Lung (tissue), 12 donors: ENCODE measurements around the gene BET1L. TPM values are rescaled to one million over a fixed set of nuclear protein-coding genes. Genes with fewer than 3 reads are reported as not detected.

Experiments
- ATAC-seq: fragments of 200-7000 bp; cut with Tn5 transposase; one replicate; pipeline ENCODE4 v1.9.1; 2020; ENCODE audit warnings: moderate number of reproducible peaks; ENCODE audit not compliant: insufficient read depth, low FRiP score
- DNase-seq, 3 donors: peaks; one replicate each; pipeline ENCODE4 v3.0.0-alpha.2; 2013 to 2017
- H3K27ac ChIP-seq, 2 donors: one replicate each; pipeline ENCODE4 v1.5.1; 2013; ENCODE audit warnings: mild to moderate bottlenecking in 2 of 2, moderate library complexity in 2 of 2, control low read depth in 1 of 2, inconsistent platforms in 1 of 2, low read depth in 1 of 2, low read length in 1 of 2
- H3K27me3 ChIP-seq, 3 donors: one replicate each; pipeline ENCODE4 v1.5.1; 2013; ENCODE audit warnings: low read length in 2 of 3; ENCODE audit not compliant: control insufficient read depth in 3 of 3, insufficient read depth in 3 of 3
- H3K36me3 ChIP-seq, 4 donors: one replicate each; pipeline ENCODE4 v1.5.1; 2013; ENCODE audit warnings: low read length in 4 of 4, mild to moderate bottlenecking in 1 of 4, moderate library complexity in 1 of 4; ENCODE audit not compliant: control insufficient read depth in 4 of 4, insufficient read depth in 4 of 4
- H3K4me1 ChIP-seq, 5 donors: one replicate each; pipeline ENCODE4 v1.5.1; 2013; ENCODE audit warnings: low read length in 5 of 5, mild to moderate bottlenecking in 2 of 5, moderate library complexity in 1 of 5; ENCODE audit not compliant: control insufficient read depth in 5 of 5, insufficient read depth in 5 of 5
- H3K4me3 ChIP-seq: one replicate; pipeline ENCODE4 v1.5.1; 2013; ENCODE audit warnings: mild to moderate bottlenecking, control low read depth, moderate library complexity
- H3K9ac ChIP-seq, 2 donors: one replicate each; pipeline ENCODE4 v1.5.1; 2013; ENCODE audit warnings: low read length in 2 of 2, control low read depth in 1 of 2; ENCODE audit not compliant: insufficient read depth in 1 of 2
- H3K9me3 ChIP-seq, 4 donors: one replicate each; pipeline ENCODE4 v1.5.1; 2013; ENCODE audit warnings: low read length in 3 of 4, mild to moderate bottlenecking in 1 of 4, moderate library complexity in 1 of 4; ENCODE audit not compliant: control insufficient read depth in 4 of 4, insufficient read depth in 3 of 4
- CTCF ChIP-seq: IDR thresholded peaks from 2 replicates; pipeline ENCODE4 v1.5.1; 2012; ENCODE audit warnings: mild to moderate bottlenecking; ENCODE audit errors: control extremely low read depth, extremely low read depth
- WGBS, 2 donors: extraction: QIAGEN DNeasy Blood & Tissue Kit; methylation state at CpG; one replicate each; pipeline ENCODE4 v1.1.7; 2013; 5-methylcytosine and 5-hydroxymethylcytosine counted together
- polyA plus RNA-seq, 2 donors: library from polyadenylated mRNA; stranded (reverse); fragments of 200-250 nt; gene quantifications; one replicate each; pipeline ENCODE4 v1.2.1, GENCODE V29; 2013
- total RNA-seq, 2 donors: library from RNA; depleted of rRNA in 1 of 2; stranded (reverse); fragments of >200 nt in 1 of 2; gene quantifications; one replicate each; pipeline ENCODE4 v1.2.1, GENCODE V29; 2014 to 2021
- donor health status: control.
- donor health status: control.
- donor health status: Bipolar disorder and iron deficiency.
- donor health status: healthy.
- donor health status: DM: yes; HTN: yes; CAD: no.

BET1L gene
- total and polyA plus RNA-seq, 4 donors = 29.7 to 58.7 (median 40.0) TPM

DNA sequence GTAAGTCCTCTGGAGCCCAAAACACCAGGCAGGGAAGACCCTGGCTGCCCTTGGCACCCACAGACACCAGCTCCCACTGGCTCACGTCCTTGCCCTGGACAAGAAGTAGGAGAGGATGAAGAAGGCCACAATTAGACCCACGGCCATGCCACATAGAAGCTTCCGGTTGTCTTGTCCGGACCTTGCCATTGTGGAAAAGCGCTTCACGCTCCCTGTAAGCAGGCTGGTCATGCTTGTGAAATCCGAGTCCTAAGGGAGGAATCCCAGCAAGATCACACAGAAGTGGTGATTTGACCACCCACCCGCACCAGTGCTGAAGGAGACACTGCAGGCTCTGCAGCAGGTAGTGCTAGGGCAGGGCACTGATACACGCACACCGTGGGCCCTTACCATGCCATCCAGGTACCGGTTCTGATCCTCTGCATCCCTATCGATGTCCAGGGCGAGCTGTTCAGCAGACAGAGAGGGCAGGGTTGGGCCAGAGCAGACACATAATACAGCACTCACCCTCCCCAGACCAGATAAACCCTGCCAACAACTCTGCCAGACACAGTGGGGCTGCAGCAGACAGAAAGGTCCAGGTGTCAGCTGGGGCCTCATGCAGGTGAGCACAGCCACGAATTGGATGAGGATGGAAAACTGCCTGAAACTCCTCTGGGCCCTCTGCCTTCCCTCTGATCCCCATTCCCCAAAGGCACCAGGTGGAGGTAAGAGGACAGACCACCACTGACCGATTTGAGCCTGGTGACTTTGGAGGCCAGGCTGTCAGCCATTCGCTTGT, 1.8 kb downstream of the BET1L start:
- H3K4me3 ChIP-seq = no peak overlapping the region
- no peaks in the 10 kb centered on the region for H3K9me3 ChIP-seq
- TF ChIP-seq CTCF = no peak
- peaks cover 0 to 28% (median 23%) of the 10 kb centered on the region in 4 donors for H3K36me3 ChIP-seq
- H3K9ac ChIP-seq = no peak overlapping the region
- peak overlapping the region in 1 of 2 donors; percentile 18 for H3K27ac ChIP-seq
- H3K4me1 ChIP-seq = peaks cover 0 to 25% (median 19%) of the 10 kb centered on the region in 5 donors
- DNase-seq (no peak), ATAC-seq (no peak)
- 92 to 96% methylated on average over 16 of the region's 16 CpGs for WGBS, 2 donors
- no peaks in the 10 kb centered on the region for H3K27me3 ChIP-seq

DNA sequence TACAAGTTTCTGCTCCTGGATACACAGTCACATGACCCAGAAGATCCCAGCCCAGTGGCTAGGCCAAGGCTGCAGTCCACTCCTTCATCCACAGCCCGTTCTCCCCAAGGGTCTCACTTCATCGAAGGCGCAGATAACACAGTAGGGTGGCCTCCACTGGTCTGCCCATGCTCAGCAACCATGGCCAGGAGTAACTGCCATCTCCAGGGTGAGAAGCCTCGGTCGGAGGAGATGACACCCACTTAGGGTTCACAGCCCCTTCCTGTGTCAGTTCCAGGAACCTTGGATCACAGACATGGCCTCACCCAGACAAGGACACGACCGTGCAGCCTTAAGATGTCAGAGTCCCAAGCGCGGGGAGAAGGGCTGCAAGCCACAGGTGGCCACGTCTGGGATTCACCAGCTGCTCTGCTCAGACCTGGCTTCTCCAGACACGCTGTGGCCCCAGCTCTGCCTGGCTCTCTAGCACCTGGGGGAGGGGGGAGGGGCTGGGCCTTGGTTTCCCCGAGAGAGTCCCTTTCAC, 2.6 kb downstream of the BET1L start:
- Histone ChIP-seq H3K9ac (no peak overlapping the region), H3K4me1 (peaks cover 0 to 17% (median 13%) of the 10 kb centered on the region in 5 donors), H3K36me3 (peaks cover 0 to 26% (median 17%) of the 10 kb centered on the region in 4 donors), H3K4me3 (no peak overlapping the region), H3K9me3 (no peaks in the 10 kb centered on the region), H3K27me3 (no peaks in the 10 kb centered on the region), H3K27ac (peak overlapping the region in 1 of 2 donors; percentile 1)
- WGBS, 2 donors = 90 to 91% methylated on average over 12 of the region's 12 CpGs
- no peak for ATAC-seq
- TF ChIP-seq CTCF = no peak
- no peak for DNase-seq

- no peak overlapping the region for H3K4me3 ChIP-seq
- H3K27me3 ChIP-seq = no peaks in the 10 kb centered on the region
- 92 to 95% methylated on average over 4 of the region's 4 CpGs for WGBS, 2 donors
- no peak for ATAC-seq
- no peak for TF ChIP-seq CTCF
- H3K27ac ChIP-seq = no peak overlapping the region
- DNase-seq = no peak
- peaks cover 0 to 26% (median 16%) of the 10 kb centered on the region in 4 donors for H3K36me3 ChIP-seq
- H3K9me3 ChIP-seq = no peaks in the 10 kb centered on the region
- H3K4me1 ChIP-seq = peaks cover 0 to 12% (median 9%) of the 10 kb centered on the region in 5 donors
- no peak overlapping the region for H3K9ac ChIP-seq
Measured at GRCh38 chr11:203945-204586, 3.1 kb downstream of the BET1L start.
